Ovary (tissue), 9 donors: ENCODE data around the gene KNOP1. TPM values are rescaled to one million over a fixed set of nuclear protein-coding genes. Genes with fewer than 3 reads are reported as not detected.

Source experiments
- DNase-seq, 5 donors: peaks; one replicate each; pipeline ENCODE4 v3.0.0-alpha.2; 2019 to 2020
- H3K27ac ChIP-seq, 2 donors: fragments of 200-600 bp; one replicate each; pipeline versions ENCODE4 v1.5.1 to v1.8.0; 2019 to 2022
- H3K27me3 ChIP-seq: fragments of 200-600 bp; one replicate; pipeline ENCODE4 v1.8.0; 2022
- H3K36me3 ChIP-seq: fragments of 200-600 bp; sonication (generic); one replicate; pipeline ENCODE4 v1.5.1; 2019
- H3K4me1 ChIP-seq: one replicate; pipeline ENCODE4 v1.8.1; 2013; ENCODE audit warnings: mild to moderate bottlenecking, moderate library complexity; ENCODE audit not compliant: insufficient read depth
- H3K4me3 ChIP-seq: fragments of 200-600 bp; sonication (generic); one replicate; pipeline ENCODE4 v1.5.1; 2017
- H3K9me3 ChIP-seq, 2 donors: fragments of 200-600 bp in 1 of 2; sonication (generic) in 1 of 2; one replicate each; pipeline versions ENCODE4 v1.5.1 to v1.8.1; 2013 to 2019; ENCODE audit warnings: mild to moderate bottlenecking in 1 of 2, moderate library complexity in 1 of 2
- EP300 ChIP-seq: sonication (generic); formaldehyde crosslinking; IDR thresholded peaks from one replicate; pipeline ENCODE4 v1.6.1; 2017; ENCODE audit warnings: antibody characterized with exemption
- POLR2A ChIP-seq: fragments of 450-650 bp; IDR thresholded peaks from one replicate; pipeline ENCODE4 v1.6.1; 2017; ENCODE audit warnings: antibody characterized with exemption, mild to moderate bottlenecking, moderate library complexity
- WGBS, 3 donors: extraction: QIAGEN DNeasy Blood & Tissue Kit in 1 of 3; methylation state at CpG; one replicate each; pipeline versions ENCODE4 v1.1.5 to v1.1.7; 2013 to 2017; 5-methylcytosine and 5-hydroxymethylcytosine counted together
- intact Hi-C, 4 donors: fragments of 100-400 bp; cut with DNase I; formaldehyde crosslinking; loops; one replicate each; pipeline versions ENCODE4 v1.11.0 to v1.15.1; 2022 to 2023
- polyA plus RNA-seq, 2 donors: library from polyadenylated mRNA; stranded (reverse); fragments of 200-250 nt in 1 of 2; fragments of 350-450 nt in 1 of 2; fragmentation: Illumina TruSeq in 1 of 2; extraction: RNeasy Lipid Tissue Mini Kit (QIAGEN cat#74804) in 1 of 2; gene quantifications; one replicate each; pipeline ENCODE4 v1.2.3, GENCODE V29; 2013 to 2014
- total RNA-seq, 7 donors: library from RNA; depleted of rRNA in 2 of 7; stranded (reverse); fragments of >200 nt in 2 of 7; fragmentation: NEBNext Ultra II Directional in 3 of 7; extraction: Animal tissue kit (Norgen Biotek cat#: 25700) in 3 of 7; gene quantifications; one replicate each; pipeline versions ENCODE4 v1.1.0 to v1.2.4, GENCODE V29; 2016 to 2023
- TF ChIP-seq, protein P1 (sequence below), 3 donors: fragments of 450-650 bp in 2 of 3; fragments of 200-600 bp in 1 of 3; IDR thresholded peaks; one replicate each; pipeline versions ENCODE4 v1.5.1 to v1.8.0; 2016 to 2022; ENCODE audit warnings: antibody characterized with exemption in 3 of 3, mild to moderate bottlenecking in 1 of 3
- donor health status: DM: no; HTN: no; CAD: no; lungs with moderate emphysema.
- donor health status: DM: no; HTN: no; CAD: no.
- donor health status: Bipolar disorder and iron deficiency.
- donor health status: DM: yes; HTN: yes; CAD: no.
- donor health status: DM: no; HTN: no; CAD: no.
- donor health status: DM: yes; HTN: yes; CAD: no.

Gene KNOP1
- total and polyA plus RNA-seq, 9 donors = 6.4 to 29.9 (median 17.0) TPM

DNA sequence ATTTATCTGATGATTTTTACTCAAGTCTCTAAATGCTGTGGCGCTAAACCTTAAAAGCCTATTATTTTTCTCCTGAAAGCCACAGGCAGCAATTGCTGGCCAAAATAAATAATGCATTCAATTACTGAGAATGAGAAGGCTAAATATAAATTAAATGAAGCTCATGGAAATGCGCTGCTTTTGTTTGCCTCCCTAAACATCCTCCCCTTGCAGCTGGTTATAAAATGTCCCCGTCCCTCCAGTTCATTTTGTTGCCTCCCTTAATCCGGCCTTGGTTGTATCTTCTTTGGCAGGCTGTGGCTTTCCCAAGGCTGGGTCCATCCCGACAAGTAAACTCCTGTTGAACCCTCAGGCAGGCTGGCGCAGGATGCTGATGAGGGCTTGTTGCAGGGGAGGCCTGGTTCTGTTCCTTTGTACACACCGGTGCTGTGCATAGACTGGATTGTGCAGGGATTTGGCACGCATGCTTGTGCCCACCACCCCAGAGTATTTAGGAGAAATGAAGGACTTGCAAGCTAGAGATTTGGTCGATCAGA is 62.7 kb downstream of the KNOP1 start:
- H3K4me1 ChIP-seq = no peaks in the 10 kb centered on the region
- no peak for TF ChIP-seq POLR2A
- no peak for TF ChIP-seq EP300
- TF ChIP-seq, protein P1, sequence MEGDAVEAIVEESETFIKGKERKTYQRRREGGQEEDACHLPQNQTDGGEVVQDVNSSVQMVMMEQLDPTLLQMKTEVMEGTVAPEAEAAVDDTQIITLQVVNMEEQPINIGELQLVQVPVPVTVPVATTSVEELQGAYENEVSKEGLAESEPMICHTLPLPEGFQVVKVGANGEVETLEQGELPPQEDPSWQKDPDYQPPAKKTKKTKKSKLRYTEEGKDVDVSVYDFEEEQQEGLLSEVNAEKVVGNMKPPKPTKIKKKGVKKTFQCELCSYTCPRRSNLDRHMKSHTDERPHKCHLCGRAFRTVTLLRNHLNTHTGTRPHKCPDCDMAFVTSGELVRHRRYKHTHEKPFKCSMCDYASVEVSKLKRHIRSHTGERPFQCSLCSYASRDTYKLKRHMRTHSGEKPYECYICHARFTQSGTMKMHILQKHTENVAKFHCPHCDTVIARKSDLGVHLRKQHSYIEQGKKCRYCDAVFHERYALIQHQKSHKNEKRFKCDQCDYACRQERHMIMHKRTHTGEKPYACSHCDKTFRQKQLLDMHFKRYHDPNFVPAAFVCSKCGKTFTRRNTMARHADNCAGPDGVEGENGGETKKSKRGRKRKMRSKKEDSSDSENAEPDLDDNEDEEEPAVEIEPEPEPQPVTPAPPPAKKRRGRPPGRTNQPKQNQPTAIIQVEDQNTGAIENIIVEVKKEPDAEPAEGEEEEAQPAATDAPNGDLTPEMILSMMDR (IDR thresholded peaks at IDR 0.05) = no peak
- H3K4me3 ChIP-seq = no peak overlapping the region
- no peak for DNase-seq
- H3K27me3 ChIP-seq = no peaks in the 10 kb centered on the region
- H3K9me3 ChIP-seq = no peaks in the 10 kb centered on the region
- WGBS, 3 donors = 80 to 88% (median 87%) methylated on average over 9 of the region's 9 CpGs
- no peak overlapping the region for H3K27ac ChIP-seq
- no peaks in the 10 kb centered on the region for H3K36me3 ChIP-seq
- intact Hi-C loops = no loop called here

DNA sequence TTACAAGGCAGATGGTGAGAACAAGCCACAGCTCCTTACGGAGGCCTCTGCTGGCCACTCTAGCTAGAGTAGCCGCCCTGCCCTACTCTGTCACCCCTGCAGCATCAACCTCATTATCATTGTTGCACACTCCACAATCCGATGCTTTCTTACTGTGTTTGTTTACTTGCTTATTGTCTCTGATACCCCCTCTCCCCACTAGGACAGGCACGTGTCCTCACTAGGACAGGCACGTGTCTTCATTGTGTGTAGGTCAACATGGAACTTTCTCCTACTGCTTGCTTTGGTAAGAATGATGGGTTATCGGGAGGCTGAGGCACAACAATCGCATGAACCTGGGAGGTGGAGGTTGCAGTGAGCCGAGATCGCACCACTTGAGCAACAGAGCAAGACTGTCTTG is 63.9 kb downstream of the KNOP1 start:
- WGBS, 3 donors = 92 to 93% (median 92%) methylated on average over 9 of the region's 9 CpGs
- H3K4me3 ChIP-seq = no peak overlapping the region
- DNase-seq = no peak
- no peaks in the 10 kb centered on the region for H3K4me1 ChIP-seq
- H3K27ac ChIP-seq = no peak overlapping the region
- no peaks in the 10 kb centered on the region for H3K9me3 ChIP-seq
- TF ChIP-seq POLR2A (no peak), EP300 (no peak)
- TF ChIP-seq, protein P1 (IDR thresholded peaks at IDR 0.05) = no peak
- no peaks in the 10 kb centered on the region for H3K27me3 ChIP-seq
- no peaks in the 10 kb centered on the region for H3K36me3 ChIP-seq
- intact Hi-C loops = no loop called here

Other genes starting within 250 kb of the KNOP1 start
- gene GDE1, start 196.1 kb downstream of the KNOP1 start, total RNA-seq = 10 to 100 TPM; 18.1 to 35.3 (median 28.7) TPM
- gene GDE1, start 196.1 kb downstream of the KNOP1 start, polyA plus RNA-seq = 10 to 100 TPM; 24.9 to 83.8 TPM
- gene CCP110, start 194.3 kb downstream of the KNOP1 start, total RNA-seq = 10 to 100 TPM; 17.1 to 22.9 (median 19.1) TPM
- gene CCP110, start 194.3 kb downstream of the KNOP1 start, polyA plus RNA-seq = 10 to 100 TPM in 1 of 2 donors, 1 to 10 TPM in 1; 7.2 to 11.9 TPM
- 10 to 100 TPM; 28.6 to 63.0 (median 50.7) TPM for gene VPS35L, start 162.5 kb downstream of the KNOP1 start, total RNA-seq
- 10 to 100 TPM; 30.0 to 69.6 TPM for gene VPS35L, start 162.5 kb downstream of the KNOP1 start, polyA plus RNA-seq
- gene IQCK, start within 50 bp of the KNOP1 start, total RNA-seq = 10 to 100 TPM; 14.3 to 52.8 (median 18.0) TPM
- gene IQCK, start within 50 bp of the KNOP1 start, polyA plus RNA-seq = 10 to 100 TPM; 16.5 to 25.0 TPM
- gene GPRC5B, start 166.6 kb upstream of the KNOP1 start, total RNA-seq = 10 to 100 TPM; 24.3 to 88.4 (median 46.9) TPM
- gene GPRC5B, start 166.6 kb upstream of the KNOP1 start, polyA plus RNA-seq = 10 to 100 TPM; 44.7 to 99.9 TPM